DMS53 treated with DMSO at 0.1 percent for 48 hours (cell line): ENCODE results near the gene HTR3C.
"Not testable (repeated sequence)": the region's sequence is repeated elsewhere in the genome, so short reads cannot be mapped to it uniquely, and the experiment has no call there.

Source experiments
- DNase-seq: peaks from one replicate; lab custom pipeline; 2025; ENCODE audit not compliant: unreplicated experiment; lab: John Stamatoyannopoulos, UW

Gene HTR3C, protein sequence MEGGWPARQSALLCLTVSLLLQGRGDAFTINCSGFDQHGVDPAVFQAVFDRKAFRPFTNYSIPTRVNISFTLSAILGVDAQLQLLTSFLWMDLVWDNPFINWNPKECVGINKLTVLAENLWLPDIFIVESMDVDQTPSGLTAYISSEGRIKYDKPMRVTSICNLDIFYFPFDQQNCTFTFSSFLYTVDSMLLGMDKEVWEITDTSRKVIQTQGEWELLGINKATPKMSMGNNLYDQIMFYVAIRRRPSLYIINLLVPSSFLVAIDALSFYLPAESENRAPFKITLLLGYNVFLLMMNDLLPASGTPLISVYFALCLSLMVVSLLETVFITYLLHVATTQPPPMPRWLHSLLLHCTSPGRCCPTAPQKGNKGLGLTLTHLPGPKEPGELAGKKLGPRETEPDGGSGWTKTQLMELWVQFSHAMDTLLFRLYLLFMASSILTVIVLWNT

GRCh38 chr3:184052767-184053166 is at the start of gene HTR3C:
Gene HTR3C (plus strand): TSS chr3:184053047. CDS start chr3:184053081, 34 bp downstream.
- no peak for DNase-seq

DNA sequence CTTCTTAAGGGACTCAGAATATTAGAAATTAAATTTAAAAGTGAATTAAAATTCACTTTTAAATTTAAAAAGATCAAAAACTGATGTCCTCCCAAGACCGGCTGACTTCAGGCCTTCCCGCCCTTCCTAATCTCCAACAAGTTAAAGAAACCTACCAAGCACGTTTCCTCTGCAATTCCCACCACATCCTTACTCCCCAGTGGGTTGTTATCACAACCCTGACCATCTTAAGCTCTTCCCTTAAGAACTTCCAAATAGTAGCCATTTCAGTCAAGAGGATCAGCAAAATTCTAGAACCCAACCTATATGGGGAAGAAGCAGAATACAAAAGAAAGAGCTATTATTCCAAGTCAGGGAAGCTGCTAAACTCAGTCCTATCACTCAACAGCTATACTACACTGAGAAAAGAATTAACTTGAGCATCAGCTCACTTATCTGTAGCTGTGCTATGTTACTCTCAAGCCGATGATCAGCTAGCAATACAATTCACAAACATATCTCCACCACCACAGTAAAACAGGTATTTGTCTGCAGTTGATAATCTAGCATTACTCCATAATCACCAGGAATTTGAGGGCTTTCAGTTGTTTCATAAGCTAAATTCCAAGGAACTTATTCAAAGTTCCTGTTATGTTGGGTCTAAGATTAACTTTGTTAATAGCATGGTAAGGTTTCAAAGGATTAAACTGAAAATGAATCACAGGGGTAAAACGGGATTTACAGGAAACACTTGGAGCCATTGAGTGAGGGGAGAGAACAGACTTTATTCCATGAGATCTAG is 49.5 kb upstream of the HTR3C start:
- DNase-seq = no peak

- no peak for DNase-seq
These were observed 48.4 kb upstream of the HTR3C start for GRCh38 chr3:184004476-184004875.

GRCh38 chr3:184005941-184006507 is 46.8 kb upstream of the HTR3C start:
- peak; percentile 85 for DNase-seq

- not testable (repeated sequence) for DNase-seq
These were observed 45.6 kb upstream of the HTR3C start for GRCh38 chr3:184007143-184007813.

DNA sequence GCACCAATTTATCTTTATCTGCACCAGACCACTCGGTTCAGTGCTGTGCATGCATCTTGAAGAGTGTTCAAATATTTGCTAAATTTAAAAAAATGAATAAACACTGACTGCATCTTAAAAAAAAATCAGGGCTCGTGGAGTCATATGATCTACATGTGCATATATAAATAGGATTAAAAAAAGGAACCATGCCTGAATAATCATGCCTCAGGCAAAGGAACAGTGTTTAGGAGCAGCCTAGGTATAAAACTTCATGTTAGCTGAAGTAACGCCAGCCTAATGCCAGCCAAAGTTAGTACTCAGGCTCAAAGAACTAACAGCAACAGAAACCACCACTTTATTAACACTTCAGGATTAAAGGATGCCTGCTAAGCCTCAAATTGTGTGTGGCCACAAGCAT is 44.7 kb upstream of the HTR3C start:
- no peak for DNase-seq

DNA sequence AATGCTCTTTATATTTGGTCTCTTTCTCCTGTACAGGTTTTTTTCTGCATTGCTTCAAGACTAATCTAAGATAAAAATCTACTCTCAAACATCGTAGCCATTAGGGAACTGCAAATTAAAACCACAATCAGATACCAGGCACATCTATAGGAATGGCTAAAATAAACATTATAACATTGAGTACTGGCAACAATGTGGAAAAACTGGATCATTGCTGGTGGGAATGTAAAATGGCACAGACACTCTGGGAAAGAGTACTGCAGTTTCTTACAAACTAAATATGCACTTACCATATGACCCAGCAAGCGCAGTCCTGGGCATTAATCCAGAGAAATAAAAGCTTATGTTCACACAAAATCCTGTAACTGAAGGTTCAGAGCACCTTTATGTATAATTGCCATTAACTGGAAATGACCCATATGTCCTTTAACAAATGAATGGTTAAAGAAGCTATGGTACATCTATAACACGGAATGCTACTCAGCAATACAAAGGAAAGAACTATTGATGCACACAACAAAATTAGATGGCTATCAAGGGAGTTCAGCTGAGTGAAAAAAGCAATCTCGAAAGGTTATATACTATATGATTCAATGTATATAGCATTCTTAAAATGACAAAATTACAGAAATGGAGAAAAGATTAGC is 41.5 kb upstream of the HTR3C start:
- DNase-seq = no peak

DNA sequence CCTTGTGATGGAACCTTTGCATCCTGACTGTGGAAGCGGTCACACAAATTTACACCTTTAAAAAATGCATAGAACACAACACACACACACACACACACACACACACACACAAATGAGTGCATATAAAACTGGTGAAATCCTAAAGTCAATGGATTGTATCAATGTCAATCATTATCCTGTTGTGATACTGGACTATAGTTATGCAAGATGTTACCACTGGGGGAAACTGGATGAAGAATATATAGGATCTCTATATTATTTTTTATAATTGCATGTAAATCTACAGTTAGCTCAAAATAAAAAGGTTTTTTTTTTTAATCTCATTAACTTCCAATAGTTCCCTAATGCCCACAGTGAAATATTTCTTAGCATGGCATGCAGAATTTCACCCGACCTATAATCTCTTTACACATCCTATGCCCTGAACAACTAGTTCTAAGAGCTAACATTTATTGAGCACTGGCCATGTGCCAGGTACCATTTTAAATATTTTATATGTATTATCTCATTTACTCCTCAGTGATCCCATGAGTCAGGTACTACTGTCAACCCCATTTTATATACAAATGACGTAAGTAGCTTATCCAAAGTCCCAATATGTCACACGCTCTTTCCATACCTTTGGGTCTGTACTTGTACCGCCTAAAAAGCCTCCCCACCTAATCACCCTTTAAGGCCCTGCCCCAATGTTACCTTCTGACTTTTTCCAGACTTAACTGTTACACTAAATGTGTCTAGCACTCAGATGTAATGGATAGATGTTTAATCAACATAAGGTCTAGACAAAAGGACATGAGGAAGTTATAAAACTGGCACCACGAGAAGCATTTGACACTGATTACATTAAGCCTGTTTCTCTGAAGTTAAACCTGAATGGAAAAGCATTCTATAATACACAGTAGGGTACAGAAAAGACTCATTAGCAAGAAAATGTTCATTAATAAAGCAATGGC is 40.6 kb upstream of the HTR3C start:
- no peak for DNase-seq

- DNase-seq = no peak
These were observed 37.3 kb upstream of the HTR3C start for GRCh38 chr3:184015381-184016019.

DNA sequence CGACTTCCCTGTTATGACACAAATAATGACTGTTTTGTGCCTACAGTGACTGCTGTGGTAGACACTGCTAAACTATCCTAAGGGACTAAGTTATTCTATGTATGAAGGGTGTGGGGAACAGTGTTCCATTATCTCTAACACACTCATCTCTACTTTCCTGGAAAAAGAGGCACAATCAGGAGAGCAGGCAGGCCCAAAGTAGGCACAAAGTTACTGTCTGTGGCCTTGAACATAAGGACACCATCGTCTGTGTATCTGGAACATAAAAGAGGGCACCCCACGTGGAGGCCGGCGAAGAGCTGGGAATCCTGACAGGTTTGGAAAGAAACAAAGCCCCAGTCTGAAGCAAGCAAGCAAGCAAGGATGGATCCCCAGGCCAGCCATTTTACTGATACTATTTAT is 36.7 kb upstream of the HTR3C start:
- no peak for DNase-seq

GRCh38 chr3:184016811-184017671 is 35.8 kb upstream of the HTR3C start:
- peak; percentile 14 for DNase-seq

DNA sequence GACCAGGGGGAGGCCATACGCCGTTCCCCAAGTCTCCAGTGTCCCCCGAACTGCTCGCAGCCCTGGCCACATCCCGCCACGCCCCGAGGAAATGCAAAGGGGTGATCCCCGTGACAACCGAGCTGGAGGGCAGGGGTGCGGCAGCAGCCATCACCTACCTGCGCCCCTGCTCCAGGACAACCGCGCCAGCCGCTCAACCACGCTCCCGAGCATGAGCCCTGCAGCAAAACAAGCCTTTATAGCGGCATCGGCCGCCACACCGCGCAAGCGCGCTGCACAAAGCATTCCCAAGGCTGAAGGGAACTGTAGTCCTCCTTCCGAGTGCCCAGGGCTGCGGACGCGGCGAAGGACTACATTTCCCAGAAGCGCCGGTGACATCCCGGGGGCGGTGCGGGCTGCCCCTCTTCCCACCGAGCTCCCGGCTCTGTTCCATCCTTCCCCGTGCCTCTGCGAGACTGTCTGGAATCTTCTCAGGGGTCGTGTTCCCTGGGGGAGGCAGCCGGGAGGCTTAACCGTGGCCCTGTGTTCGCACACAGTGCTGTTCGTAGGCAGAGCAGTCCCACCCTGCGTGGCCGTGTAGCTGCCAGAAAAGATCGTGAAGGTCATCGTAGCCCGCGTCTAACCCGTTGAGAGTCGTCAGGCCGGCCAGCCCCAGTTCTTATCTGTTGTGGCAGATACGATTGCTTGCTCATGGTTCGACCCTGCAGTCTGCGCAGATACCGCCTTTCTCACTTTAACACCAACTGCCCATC is 35.0 kb upstream of the HTR3C start, which contains the start of gene ABCC5:
Gene ABCC5 (minus strand): TSS at position 213 of the 752 bp plus-strand sequence. CDS start 3,492 bp downstream, outside the sequence.
- DNase-seq = peak; percentile 83

DNA sequence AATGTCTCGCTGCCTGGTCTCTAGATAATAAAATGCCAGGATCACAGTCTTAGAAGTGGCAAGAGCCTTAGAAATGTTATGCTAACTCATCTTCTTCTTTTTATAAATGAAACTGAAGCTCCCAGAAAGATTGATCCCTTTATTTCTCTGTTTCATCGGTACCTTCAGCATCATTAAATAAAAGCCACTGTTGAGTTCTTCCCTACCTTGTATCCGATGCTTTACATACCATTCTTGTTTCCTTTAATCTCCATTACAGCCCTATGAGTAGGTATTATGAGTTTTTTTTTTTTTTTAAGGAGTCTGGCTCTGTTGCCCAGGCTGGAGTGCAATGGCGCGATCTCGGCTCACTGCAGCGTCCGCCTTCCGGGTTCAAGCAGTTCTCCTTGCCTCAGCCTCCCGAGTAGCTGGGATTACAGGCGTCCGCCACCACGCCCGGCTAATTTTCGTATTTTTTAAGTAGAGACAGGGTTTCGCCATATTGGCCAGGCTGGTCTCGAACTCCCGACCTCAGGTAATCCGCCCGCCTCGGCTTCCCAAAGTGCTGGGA is 34.3 kb upstream of the HTR3C start:
- DNase-seq = no peak

DNA sequence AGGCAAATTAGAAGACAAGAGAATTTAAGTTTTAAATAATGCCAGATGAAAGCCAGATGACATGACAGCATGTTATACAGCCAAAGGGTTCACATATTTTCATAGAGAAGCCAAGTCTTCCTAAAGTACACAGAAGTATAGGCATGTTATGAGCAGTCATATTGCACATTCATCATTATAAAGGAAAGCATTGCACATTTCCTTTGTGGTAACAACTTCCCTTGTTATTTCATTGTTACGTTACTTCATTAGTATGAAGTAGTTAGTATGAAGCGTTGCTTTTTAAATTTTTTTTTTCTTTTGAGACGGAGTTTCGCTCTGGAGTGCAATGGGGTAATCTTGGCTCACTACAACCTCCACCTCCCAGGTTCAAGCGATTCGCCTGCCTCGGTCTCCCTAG is 30.5 kb upstream of the HTR3C start:
- DNase-seq = no peak

DNA sequence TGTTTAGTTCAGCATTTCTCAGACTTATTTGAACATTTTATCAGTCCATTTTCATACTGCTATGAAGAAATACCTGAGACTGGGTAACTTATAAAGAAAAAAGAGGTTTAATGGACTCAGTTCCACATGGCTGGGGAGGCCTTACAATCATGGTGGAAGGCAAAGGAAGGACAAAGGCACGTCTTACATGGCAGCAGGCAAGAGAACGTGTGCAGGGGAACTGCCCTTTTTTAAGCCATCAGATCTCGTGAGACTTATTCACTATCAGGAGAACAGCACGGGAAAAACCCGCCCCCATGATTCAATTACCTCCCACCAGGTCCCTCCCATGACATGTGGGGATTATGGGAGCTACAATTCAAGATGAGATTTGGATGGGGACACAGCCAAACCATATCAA is 27.6 kb upstream of the HTR3C start:
- DNase-seq = not testable (repeated sequence)

- DNase-seq = not testable (repeated sequence)
These were observed 24.5 kb upstream of the HTR3C start for GRCh38 chr3:184028275-184028890.

GRCh38 chr3:184029443-184029842 is 23.4 kb upstream of the HTR3C start:
- no peak for DNase-seq
